GM21526 (cell line): ENCODE measurements around the gene SS18.
"Not testable (repeated sequence)": the region's sequence is repeated elsewhere in the genome, so short reads cannot be mapped to it uniquely, and the experiment has no call there.

Source experiments
- ATAC-seq: cut with Tn5 transposase; IDR thresholded peaks from one replicate; pipeline ENCODE4 v1.9.1; 2021; ENCODE audit warnings: moderate library complexity; ENCODE audit not compliant: unreplicated experiment, low FRiP score

The SS18 gene, protein sequence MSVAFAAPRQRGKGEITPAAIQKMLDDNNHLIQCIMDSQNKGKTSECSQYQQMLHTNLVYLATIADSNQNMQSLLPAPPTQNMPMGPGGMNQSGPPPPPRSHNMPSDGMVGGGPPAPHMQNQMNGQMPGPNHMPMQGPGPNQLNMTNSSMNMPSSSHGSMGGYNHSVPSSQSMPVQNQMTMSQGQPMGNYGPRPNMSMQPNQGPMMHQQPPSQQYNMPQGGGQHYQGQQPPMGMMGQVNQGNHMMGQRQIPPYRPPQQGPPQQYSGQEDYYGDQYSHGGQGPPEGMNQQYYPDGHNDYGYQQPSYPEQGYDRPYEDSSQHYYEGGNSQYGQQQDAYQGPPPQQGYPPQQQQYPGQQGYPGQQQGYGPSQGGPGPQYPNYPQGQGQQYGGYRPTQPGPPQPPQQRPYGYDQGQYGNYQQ

DNA sequence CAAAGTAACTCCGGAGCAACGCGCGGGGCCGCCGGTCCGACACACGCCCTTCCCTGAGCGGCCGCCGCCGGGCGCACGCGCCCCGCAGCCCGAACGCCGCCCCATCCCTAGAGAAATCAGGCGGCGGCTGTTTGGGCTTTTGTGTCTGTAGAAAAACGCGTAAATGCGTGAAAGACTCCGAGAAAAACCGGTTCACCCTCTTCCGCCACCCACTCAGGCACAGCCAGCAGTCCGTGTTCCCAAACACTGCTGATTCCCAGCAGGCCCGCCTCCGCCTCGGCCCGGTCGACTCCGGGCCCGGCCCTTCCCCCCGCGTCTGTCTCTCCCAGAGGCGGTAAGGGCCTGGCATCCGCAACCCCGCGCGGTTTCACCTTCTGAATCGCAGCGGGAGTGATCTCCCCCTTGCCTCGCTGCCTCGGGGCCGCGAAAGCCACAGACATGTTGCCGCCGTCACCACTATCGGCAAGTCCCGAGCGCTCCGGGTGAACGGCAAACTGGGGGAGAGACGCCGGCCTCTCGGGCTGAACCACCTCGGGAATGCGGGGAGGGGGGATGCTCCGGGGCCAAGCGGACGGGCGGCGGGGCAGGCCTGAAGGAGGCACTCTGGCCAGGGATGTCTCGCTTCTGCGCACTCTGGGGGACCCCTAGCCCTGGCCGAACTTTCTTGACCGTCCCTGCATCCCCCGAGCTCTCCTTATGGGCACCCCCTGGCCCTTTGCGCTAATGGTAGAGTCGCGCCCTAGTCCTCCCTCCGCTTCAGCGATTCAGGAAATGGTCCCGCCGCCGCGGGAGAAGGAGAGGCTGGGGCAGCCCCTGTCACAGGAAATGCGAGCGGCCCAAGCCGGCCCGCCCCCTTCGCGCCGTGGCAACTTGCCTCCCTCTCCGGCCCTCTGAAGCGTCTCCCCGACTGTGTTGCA, at the start of gene SS18:
TSS of gene SS18 (minus strand) at position 484 of the 917 bp plus-strand sequence. CDS start at position 440, 44 bp downstream.
- ATAC-seq: peak; percentile 79

GRCh38 chr18:26135548-26135947, 45.1 kb upstream of the SS18 start:
- ATAC-seq: no peak

GRCh38 chr18:26134107-26134506, 43.7 kb upstream of the SS18 start:
- ATAC-seq: peak; percentile 19

- peak; percentile 69 for ATAC-seq
Observed at GRCh38 chr18:26133652-26134051, 43.2 kb upstream of the SS18 start, which contains the start of gene PSMA8. Gene PSMA8 (plus strand): TSS chr18:26133869. CDS start chr18:26133966, 97 bp downstream.

DNA sequence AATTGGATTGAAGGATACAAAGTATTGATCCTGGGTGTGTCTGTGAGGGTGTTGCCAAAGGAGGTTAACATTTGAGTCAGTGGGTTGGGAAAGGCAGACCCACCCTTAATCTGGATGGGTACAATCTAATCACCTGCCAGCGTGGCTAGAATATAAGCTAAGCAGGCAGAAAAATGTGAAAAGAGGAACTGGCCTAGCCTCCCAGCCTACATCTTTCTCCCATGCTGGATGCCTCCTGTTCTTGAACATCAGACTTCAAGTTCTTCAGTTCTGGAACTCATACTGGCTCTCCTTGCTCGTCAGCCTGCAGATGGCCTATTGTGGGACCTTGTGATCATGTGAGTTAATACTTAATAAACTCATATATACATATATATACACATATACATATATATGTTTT, 37.8 kb upstream of the SS18 start:
- not testable (repeated sequence) for ATAC-seq

DNA sequence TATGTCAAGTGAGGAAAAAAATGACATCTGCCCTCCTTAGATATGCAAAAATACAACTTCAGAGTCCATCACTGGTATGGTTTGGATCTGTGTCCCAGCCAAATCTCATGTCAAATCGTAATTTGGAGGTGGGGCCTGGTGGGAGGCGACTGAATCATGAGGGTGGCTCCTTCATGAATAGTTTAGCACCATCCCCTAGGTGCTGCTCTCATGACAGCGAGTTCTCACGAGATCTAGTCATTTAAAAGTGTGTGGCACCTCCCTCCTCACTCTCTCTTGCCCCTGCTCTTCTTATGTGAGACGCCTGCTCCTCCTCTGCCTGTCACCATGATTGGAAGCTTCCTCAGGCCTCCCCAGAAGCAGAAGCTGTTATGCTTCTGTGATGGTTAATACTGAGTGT, 37.4 kb upstream of the SS18 start:
- no peak for ATAC-seq

- ATAC-seq: not testable (repeated sequence)
Observed at GRCh38 chr18:26121994-26122393, 31.6 kb upstream of the SS18 start.

DNA sequence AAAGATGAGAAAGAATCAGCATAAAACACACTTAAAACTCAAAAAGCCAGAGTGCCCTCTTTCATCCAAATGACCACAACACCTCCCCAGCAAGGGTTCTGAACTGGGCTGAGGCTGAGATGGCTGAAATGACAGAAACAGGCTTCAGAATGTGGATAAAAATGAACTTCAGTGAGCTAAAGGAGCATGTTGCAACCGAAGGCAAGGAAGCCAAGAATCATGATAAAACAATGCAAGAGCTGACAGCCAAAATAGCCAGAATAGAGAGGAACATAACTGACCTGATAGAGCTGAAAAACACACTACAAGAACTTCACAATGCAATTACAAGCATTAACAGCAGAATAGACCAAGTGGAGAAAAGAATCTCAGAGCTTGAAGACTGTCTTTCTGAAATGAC, 31.1 kb upstream of the SS18 start:
- no peak for ATAC-seq

DNA sequence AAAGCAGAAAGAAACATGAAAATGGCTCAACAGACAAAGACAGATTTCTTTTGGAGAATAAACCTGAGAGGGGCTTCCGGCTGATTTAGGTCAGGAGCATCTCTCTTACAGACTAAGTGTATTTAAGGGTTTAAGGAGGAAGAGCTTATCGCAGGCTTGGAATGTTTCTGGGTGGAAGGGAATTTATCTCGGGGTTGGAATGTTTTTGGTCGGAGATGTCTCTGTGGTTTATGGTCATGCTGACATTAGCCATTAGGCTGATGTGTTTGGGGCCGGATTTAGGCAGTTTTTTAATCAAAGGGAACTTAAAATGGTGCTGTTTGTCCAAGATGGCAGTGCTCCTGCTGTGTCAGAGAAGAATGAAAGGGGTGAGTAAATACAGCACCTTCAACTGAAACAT, 28.8 kb upstream of the SS18 start:
- ATAC-seq: no peak

DNA sequence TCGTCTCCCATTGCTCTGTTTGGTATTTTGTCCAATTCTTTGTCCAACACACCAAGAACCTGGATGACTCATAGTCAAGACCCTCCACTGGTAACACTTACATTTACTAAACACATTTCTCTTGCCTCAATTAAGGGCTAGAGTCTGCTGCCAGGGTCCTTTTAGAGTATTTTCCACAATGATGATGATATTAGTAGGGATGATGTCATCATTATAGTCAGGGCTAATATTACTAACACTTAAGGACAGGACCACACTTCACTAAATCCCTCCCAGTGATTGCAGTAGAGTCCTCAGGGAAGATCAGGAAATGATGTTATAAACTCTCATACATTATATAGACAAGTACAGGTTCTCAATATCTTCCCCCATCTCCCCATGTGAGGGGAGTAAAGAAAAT, 13.6 kb upstream of the SS18 start:
- no peak for ATAC-seq

GRCh38 chr18:26103579-26103978, 13.2 kb upstream of the SS18 start:
- no peak for ATAC-seq

GRCh38 chr18:26097563-26097962, 7.2 kb upstream of the SS18 start:
- ATAC-seq: no peak

DNA sequence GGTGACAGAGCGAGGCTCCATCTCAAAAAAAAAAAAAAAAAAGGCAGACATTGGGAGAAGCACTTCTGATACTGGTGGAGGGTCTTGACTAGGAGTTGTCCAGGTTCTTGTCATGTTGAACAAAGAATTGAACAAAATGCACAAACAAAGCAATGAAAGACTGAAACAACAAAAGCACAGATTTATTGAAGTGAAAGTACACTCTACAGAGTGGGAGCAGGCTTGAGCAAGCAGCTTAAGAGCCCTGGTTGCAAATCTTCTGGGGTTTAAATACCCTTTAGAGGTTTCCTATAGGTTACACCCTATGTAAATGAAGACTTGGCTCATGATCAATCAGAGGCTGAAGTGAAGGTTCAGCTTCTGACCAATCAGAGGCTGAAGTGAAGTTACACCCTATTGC, 6.4 kb upstream of the SS18 start:
- no peak for ATAC-seq

DNA sequence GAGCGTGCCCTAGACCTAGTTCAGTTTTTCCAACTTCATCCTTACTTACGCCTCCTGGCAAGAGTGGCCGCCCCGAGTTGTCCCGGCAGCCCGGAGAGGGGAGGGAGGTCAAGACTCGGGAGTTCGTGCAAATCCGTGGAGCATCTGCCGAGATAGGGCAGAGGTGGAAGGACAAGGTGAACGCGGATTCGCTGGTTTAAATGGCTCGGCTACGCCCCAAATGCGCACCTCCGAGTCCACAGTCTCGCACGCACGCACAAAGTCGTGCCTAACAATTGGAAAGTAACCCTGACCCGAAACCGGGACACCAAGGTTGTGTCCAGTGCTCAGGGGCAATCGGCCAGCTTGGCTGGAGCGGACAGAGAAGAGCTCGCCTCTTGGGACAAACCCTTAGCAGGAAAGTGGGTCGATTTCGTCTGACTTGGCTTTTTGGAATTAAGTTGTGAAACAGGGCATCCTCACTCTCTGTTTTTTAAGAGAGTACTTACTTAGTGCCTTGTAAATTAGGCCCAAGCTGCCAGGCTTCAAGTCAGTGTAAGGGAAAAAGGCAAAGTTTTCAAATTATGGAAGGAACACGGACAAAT, 726 bp upstream of the SS18 start:
- ATAC-seq: peak; percentile 49

- ATAC-seq: peak; percentile 3
Observed at GRCh38 chr18:26089293-26090129, 902 bp downstream of the SS18 start.

DNA sequence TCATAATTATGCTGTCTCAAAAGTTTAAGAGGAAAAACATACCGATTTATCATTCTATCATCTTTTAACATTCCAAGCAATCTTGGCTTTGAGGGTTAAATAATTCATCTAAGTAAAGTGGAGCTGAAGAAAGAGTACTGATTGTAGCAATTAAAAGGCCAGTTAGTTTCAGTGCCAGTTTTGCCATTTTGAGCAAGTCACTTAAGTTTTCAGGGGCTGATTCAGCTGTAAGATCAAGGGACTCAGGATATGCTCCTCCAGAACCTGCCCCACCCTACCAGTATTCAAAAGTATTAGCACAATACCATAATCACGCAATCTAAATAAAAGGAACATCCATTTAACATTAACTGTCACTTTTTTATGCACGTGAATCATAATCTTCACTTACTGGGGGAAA, 1.9 kb downstream of the SS18 start:
- ATAC-seq: no peak

DNA sequence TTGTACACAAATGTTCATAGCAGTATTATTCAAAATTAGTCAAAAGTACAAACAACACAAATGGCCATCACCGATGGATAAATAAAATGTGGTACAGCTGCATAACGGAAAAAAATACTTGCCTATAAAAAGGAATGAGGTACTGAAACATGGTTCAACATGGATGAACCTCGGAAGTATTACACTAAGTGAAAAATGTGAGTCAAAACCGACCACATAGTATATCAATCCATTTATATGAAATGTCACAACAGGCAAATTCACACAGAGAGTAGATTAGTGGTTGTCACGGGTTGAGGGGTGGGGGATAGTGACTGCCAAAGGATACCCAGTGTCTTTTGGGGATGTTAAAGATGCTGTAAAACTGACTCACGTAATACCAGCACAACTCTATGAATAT, 3.5 kb downstream of the SS18 start:
- no peak for ATAC-seq

DNA sequence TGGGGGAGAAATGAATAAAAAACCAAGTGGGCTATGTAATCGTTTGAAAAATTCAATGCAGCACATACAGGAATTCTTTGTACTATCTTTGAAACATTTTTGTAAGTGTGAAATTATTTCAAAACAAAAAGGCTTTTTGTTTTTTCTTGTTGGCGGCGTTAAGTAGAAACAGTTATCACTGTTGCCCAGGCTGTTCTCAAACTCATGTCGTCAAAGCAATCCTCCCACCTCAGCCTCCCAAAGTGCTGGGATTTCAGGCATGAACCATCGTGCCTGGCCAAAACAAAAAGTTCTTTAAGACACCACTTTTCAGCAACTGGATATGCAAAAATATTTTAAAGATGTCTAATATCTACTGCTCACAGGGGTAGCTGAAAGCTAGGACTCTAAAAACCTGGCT, 5.4 kb downstream of the SS18 start:
- no peak for ATAC-seq

DNA sequence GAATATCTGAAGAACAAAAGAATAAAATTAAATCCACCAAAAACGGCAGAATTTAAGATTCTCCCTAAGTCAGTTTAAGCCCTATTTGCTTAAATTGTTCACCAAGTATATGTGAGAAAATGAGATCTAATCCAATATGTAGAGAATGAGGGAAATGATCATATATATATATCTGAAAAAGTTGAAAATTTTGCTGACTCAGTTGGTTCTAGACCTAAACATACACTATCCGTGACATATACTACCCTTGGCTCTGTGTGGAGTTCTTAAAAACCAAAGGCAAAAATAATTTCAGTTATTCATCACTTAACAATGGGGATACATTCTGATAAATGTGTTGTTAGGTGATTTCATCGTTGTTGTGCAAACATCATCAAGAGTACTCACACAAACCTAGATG, 7.3 kb downstream of the SS18 start:
- ATAC-seq: no peak

DNA sequence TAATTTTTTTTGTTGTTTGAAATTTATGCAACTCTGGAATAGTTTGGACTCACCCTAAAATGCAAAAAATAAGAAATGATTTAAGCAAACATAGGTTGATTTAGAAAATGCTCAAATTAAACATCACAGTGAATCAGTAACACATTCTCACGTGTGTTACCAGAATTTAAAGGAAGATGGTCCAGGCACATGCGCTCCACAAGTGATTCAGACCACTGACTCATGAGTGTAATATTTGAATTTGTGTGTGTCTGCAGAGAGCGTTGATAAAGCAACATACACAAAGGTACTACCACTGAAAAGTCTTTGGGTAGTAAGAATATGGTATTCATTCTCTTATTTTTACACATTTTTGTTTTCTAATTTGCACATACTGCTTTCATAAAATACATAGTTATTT, 7.9 kb downstream of the SS18 start:
- no peak for ATAC-seq
